Activated B cell treated with CpG ODN at 0.5 μM for 24 hours (primary cell): ENCODE measurements around the gene AGER. TPM values are rescaled to one million over a fixed set of nuclear protein-coding genes. Genes with fewer than 3 reads are reported as not detected.

Source experiments
- ATAC-seq: fragments of 200-7000 bp; cut with Tn5 transposase; one replicate; pipeline ENCODE4 v1.10.0; 2021; ENCODE audit warnings: low read depth, mild to moderate bottlenecking, moderate library complexity
- CTCF ChIA-PET: fragments of 350-600 bp; sonication (Branson Sonifier 250); formaldehyde crosslinking; loops from one replicate; lab custom pipeline; 2021; ENCODE audit warnings: antibody characterized with exemption; lab: Charles Lee
- POLR2A ChIA-PET: fragments of 350-600 bp; sonication (Branson Sonifier 250); formaldehyde crosslinking; loops from one replicate; lab custom pipeline; 2021; ENCODE audit warnings: antibody characterized with exemption; lab: Charles Lee
- DNase-seq: peaks from one replicate; pipeline ENCODE4 v3.0.0; 2022
- H3K27ac Mint-ChIP-seq: one replicate; pipeline ENCODE4 v1.8.0; 2020; ENCODE audit warnings: mixed read lengths
- H3K27me3 Mint-ChIP-seq: one replicate; pipeline ENCODE4 v1.8.0; 2021; ENCODE audit warnings: mixed read lengths
- H3K36me3 Mint-ChIP-seq: one replicate; pipeline ENCODE4 v1.8.0; 2021; ENCODE audit warnings: low read depth, mixed read lengths
- H3K4me1 Mint-ChIP-seq: one replicate; pipeline ENCODE4 v1.8.0; 2021; ENCODE audit warnings: mixed read lengths
- H3K4me3 Mint-ChIP-seq: one replicate; pipeline ENCODE4 v1.8.0; 2020; ENCODE audit warnings: mild to moderate bottlenecking, mixed read lengths
- H3K9me3 Mint-ChIP-seq: one replicate; pipeline ENCODE4 v1.8.0; 2020; ENCODE audit warnings: mixed read lengths
- intact Hi-C: fragments of 100-400 bp; cut with micrococcal nuclease; formaldehyde crosslinking; loops from one replicate; pipeline ENCODE4 v1.15.1; 2024
- total RNA-seq: library from RNA; stranded (reverse); gene quantifications from 2 replicates; pipeline ENCODE4 v1.2.3, GENCODE V29; 2022
- TF ChIP-seq, protein P1 (sequence below): fragments of 200-600 bp; IDR thresholded peaks from one replicate; pipeline ENCODE4 v1.8.0; 2022; ENCODE audit warnings: antibody characterized with exemption, mild to moderate bottlenecking

Gene AGER
- total RNA-seq, 1 donor from 2014 or later, result 30.8 TPM

GRCh38 chr6:32151181-32151862 is 32.7 kb downstream of the AGER start:
- intact Hi-C loops, result loop anchor here (10.0 kb wide), 1 partner anchor 107 kb away; no protein-coding TSS in a partner anchor
- H3K4me3 Mint-ChIP-seq, result no peak overlapping the region
- H3K27me3 Mint-ChIP-seq, result peaks cover 51% of the 10 kb centered on the region
- TF ChIP-seq, protein P1, sequence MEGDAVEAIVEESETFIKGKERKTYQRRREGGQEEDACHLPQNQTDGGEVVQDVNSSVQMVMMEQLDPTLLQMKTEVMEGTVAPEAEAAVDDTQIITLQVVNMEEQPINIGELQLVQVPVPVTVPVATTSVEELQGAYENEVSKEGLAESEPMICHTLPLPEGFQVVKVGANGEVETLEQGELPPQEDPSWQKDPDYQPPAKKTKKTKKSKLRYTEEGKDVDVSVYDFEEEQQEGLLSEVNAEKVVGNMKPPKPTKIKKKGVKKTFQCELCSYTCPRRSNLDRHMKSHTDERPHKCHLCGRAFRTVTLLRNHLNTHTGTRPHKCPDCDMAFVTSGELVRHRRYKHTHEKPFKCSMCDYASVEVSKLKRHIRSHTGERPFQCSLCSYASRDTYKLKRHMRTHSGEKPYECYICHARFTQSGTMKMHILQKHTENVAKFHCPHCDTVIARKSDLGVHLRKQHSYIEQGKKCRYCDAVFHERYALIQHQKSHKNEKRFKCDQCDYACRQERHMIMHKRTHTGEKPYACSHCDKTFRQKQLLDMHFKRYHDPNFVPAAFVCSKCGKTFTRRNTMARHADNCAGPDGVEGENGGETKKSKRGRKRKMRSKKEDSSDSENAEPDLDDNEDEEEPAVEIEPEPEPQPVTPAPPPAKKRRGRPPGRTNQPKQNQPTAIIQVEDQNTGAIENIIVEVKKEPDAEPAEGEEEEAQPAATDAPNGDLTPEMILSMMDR, result no peak
- no peak for DNase-seq
- H3K4me1 Mint-ChIP-seq, result peaks cover 41% of the 10 kb centered on the region
- ChIA-PET CTCF (no interaction called here), POLR2A (no interaction called here)
- H3K27ac Mint-ChIP-seq, result no peak overlapping the region
- ATAC-seq, result no peak
- H3K9me3 Mint-ChIP-seq, result no peaks in the 10 kb centered on the region
- no peaks in the 10 kb centered on the region for H3K36me3 Mint-ChIP-seq

GRCh38 chr6:32149932-32150870 is 33.9 kb downstream of the AGER start:
- Mint-ChIP-seq H3K27ac (no peak overlapping the region), H3K4me1 (peaks cover 41% of the 10 kb centered on the region), H3K4me3 (peak overlapping the region; percentile 25), H3K9me3 (no peaks in the 10 kb centered on the region), H3K27me3 (peaks cover 54% of the 10 kb centered on the region), H3K36me3 (no peaks in the 10 kb centered on the region)
- ChIA-PET CTCF (no interaction called here), POLR2A (no interaction called here)
- TF ChIP-seq, protein P1, result no peak
- intact Hi-C loops, result loop anchor here (10.0 kb wide), 1 partner anchor 105 kb away; no protein-coding TSS in a partner anchor
- no peak for ATAC-seq
- DNase-seq, result no peak

DNA sequence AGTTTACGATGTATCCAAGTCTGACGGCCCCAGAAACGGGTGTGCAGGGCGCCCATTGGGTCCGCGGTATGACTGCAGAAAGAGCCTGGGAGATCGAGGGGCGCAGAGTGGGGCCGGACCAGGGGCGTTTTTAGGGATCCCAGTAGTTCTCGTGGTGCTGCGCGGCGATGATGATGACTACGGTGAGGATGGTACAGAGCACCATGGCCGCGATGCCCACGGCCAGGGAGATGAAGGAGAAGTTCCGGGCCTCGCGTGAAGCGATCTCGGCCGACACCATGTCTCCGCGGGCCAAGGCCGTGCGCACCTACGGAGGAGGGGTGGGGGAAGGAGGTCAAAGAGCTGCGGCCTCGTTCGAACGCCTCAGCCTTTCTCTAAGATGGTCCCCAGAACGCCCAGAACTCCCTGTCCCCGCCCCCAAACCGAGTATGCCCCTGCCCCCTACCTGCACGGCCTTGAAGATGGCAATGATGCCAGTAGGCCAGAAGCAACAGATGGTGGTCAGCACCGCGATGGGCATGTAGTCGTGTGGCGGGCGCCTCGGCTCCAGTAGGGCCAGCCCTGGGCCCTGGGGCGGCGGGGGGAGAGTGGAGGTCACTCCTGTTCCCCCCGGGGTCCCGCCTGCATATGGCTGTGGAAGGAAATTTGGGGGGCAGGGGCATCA is 34.8 kb downstream of the AGER start:
- intact Hi-C loops, result no loop called here
- no peaks in the 10 kb centered on the region for H3K9me3 Mint-ChIP-seq
- H3K27me3 Mint-ChIP-seq, result peaks cover 54% of the 10 kb centered on the region
- ATAC-seq (peak; percentile 14), DNase-seq (no peak)
- no peak overlapping the region for H3K27ac Mint-ChIP-seq
- no peaks in the 10 kb centered on the region for H3K36me3 Mint-ChIP-seq
- TF ChIP-seq, protein P1, result no peak
- POLR2A ChIA-PET, result no interaction called here
- CTCF ChIA-PET, result interaction anchor here (0.7 kb wide), 1 partner anchor 31 kb away, joined by 3 read pairs; no protein-coding TSS in a partner anchor
- H3K4me3 Mint-ChIP-seq, result peak overlapping the region; percentile 79
- H3K4me1 Mint-ChIP-seq, result peaks cover 32% of the 10 kb centered on the region

GRCh38 chr6:32148289-32149091 is 35.6 kb downstream of the AGER start:
- CTCF ChIA-PET, result interaction anchor here (0.7 kb wide), 1 partner anchor 32 kb away, joined by 3 read pairs; no protein-coding TSS in a partner anchor
- H3K4me1 Mint-ChIP-seq, result peaks cover 25% of the 10 kb centered on the region
- ATAC-seq (peak; percentile 91), DNase-seq (peak; percentile 54)
- TF ChIP-seq, protein P1, result no peak
- no peaks in the 10 kb centered on the region for H3K9me3 Mint-ChIP-seq
- POLR2A ChIA-PET, result no interaction called here
- intact Hi-C loops, result no loop called here
- peaks cover 54% of the 10 kb centered on the region for H3K27me3 Mint-ChIP-seq
- peak overlapping the region; percentile 79 for H3K4me3 Mint-ChIP-seq
- H3K36me3 Mint-ChIP-seq, result no peaks in the 10 kb centered on the region
- H3K27ac Mint-ChIP-seq, result peak overlapping the region; percentile 13
